Neuronal stem cell (in vitro differentiated cells): ENCODE data around the gene WDR46.

Experiments
- DNase-seq: peaks from one replicate; pipeline ENCODE4 v3.0.0-alpha.2; 2013; ENCODE audit warnings: low spot score
- H2AFZ ChIP-seq: one replicate; pipeline ENCODE4 v1.6.1; 2013; ENCODE audit warnings: mild to moderate bottlenecking, low read length, inconsistent platforms
- H2AK5ac ChIP-seq: 2 replicates; pipeline ENCODE4 v1.6.1; 2013; ENCODE audit warnings: low read depth, mild to moderate bottlenecking, inconsistent platforms, low read length, moderate library complexity, mixed read lengths
- H2BK120ac ChIP-seq: 2 replicates; pipeline ENCODE4 v1.6.1; 2013; ENCODE audit warnings: low read depth, mild to moderate bottlenecking, inconsistent platforms, low read length, moderate library complexity, mixed read lengths
- H2BK12ac ChIP-seq: one replicate; pipeline ENCODE4 v1.6.1; 2013; ENCODE audit warnings: low read length, inconsistent platforms
- H2BK15ac ChIP-seq: 2 replicates; pipeline ENCODE4 v1.6.1; 2013; ENCODE audit warnings: mild to moderate bottlenecking, low read length, inconsistent platforms, mixed read lengths
- H2BK5ac ChIP-seq: one replicate; pipeline ENCODE4 v1.6.1; 2013; ENCODE audit warnings: inconsistent platforms, mild to moderate bottlenecking, low read length, moderate library complexity
- H3K14ac ChIP-seq: one replicate; pipeline ENCODE4 v1.6.1; 2013; ENCODE audit warnings: low read length, inconsistent platforms
- H3K18ac ChIP-seq: 2 replicates; pipeline ENCODE4 v1.6.1; 2013; ENCODE audit warnings: low read length, inconsistent platforms
- H3K23ac ChIP-seq: 2 replicates; pipeline ENCODE4 v1.6.1; 2013; ENCODE audit warnings: low read depth, mild to moderate bottlenecking, mixed read lengths, low read length, inconsistent platforms; ENCODE audit not compliant: poor library complexity
- H3K27ac ChIP-seq: replicated peaks from 3 replicates; pipeline ENCODE4 v1.5.1; 2013; ENCODE audit warnings: low read length, inconsistent platforms
- H3K27me3 ChIP-seq, 3 experiments: 2 replicates each; pipeline ENCODE4 v1.6.1; 2013; ENCODE audit warnings: low read length in 3 of 3, mild to moderate bottlenecking in 2 of 3, inconsistent platforms in 1 of 3, low read depth in 1 of 3, mixed read lengths in 1 of 3, moderate library complexity in 1 of 3; ENCODE audit not compliant: control insufficient read depth in 3 of 3, insufficient read depth in 3 of 3
- H3K36me3 ChIP-seq, 2 donors: replicated peaks in 1 of 2; 2 replicates each; pipeline ENCODE4 v1.6.1; 2013; ENCODE audit warnings: low read length in 2 of 2; ENCODE audit not compliant: control insufficient read depth in 2 of 2, insufficient read depth in 2 of 2
- H3K4ac ChIP-seq: 2 replicates; pipeline ENCODE4 v1.6.1; 2013; ENCODE audit warnings: inconsistent platforms, mild to moderate bottlenecking, low read length, moderate library complexity
- H3K4me1 ChIP-seq, 2 donors: 1 replicate in 1 of 2; 2 replicates in 1 of 2; pipeline ENCODE4 v1.6.1; 2013; ENCODE audit warnings: low read length in 2 of 2, low read depth in 1 of 2; ENCODE audit not compliant: control insufficient read depth in 2 of 2, insufficient read depth in 1 of 2
- H3K4me2 ChIP-seq: one replicate; pipeline ENCODE4 v1.6.1; 2013; ENCODE audit warnings: mild to moderate bottlenecking, low read length, inconsistent platforms; ENCODE audit not compliant: insufficient read depth, poor library complexity, severe bottlenecking
- H3K4me3 ChIP-seq, 2 donors: 2 replicates each; pipeline ENCODE4 v1.5.1; 2013; ENCODE audit warnings: low read length in 2 of 2, mild to moderate bottlenecking in 2 of 2, inconsistent platforms in 1 of 2, moderate library complexity in 1 of 2
- H3K79me1 ChIP-seq: one replicate; pipeline ENCODE4 v1.6.1; 2013; ENCODE audit warnings: low read depth, mild to moderate bottlenecking, inconsistent platforms, low read length, moderate library complexity
- H3K9ac ChIP-seq: one replicate; pipeline ENCODE4 v1.6.1; 2013; ENCODE audit warnings: mild to moderate bottlenecking, low read depth, low read length, inconsistent platforms; ENCODE audit not compliant: poor library complexity
- H3K9me3 ChIP-seq, 2 donors: replicated peaks in 1 of 2; 2 replicates each; pipeline versions ENCODE3 to v1.6.1; 2013; ENCODE audit warnings: low read length in 2 of 2, mild to moderate bottlenecking in 2 of 2, inconsistent platforms in 1 of 2, low read depth in 1 of 2, mixed read lengths in 1 of 2, moderate library complexity in 1 of 2; ENCODE audit not compliant: control insufficient read depth in 2 of 2, insufficient read depth in 1 of 2
- H4K8ac ChIP-seq: one replicate; pipeline ENCODE4 v1.6.1; 2013; ENCODE audit warnings: low read depth, mild to moderate bottlenecking, inconsistent platforms, low read length, moderate library complexity
- H4K91ac ChIP-seq: one replicate; pipeline ENCODE4 v1.6.1; 2013; ENCODE audit warnings: low read length, low read depth, mild to moderate bottlenecking, inconsistent platforms; ENCODE audit not compliant: poor library complexity
- WGBS, 2 donors: extraction: QIAGEN DNeasy Blood & Tissue Kit; methylation state at CpG; one replicate each; pipeline ENCODE4 v1.1.7; 2013; ENCODE audit warnings: missing lambda C conversion rate in 2 of 2, mixed read lengths in 1 of 2; ENCODE audit not compliant: insufficient read length in 2 of 2, insufficient replicate concordance in 1 of 2; ENCODE audit errors: extremely low coverage in 2 of 2; 5-methylcytosine and 5-hydroxymethylcytosine counted together

Gene WDR46

GRCh38 chr6:33330736-33331135, 41.7 kb upstream of the WDR46 start:
- no peak overlapping the region for H2BK5ac ChIP-seq
- H3K27ac ChIP-seq = no peak overlapping the region
- H3K4me3 ChIP-seq = no peak overlapping the region
- H3K36me3 ChIP-seq = no peaks in the 10 kb centered on the region
- no peak overlapping the region for H2BK120ac ChIP-seq
- H3K27me3 ChIP-seq = peaks cover 0 to 3% (median 0%) of the 10 kb centered on the region in 3 experiments
- H2AFZ ChIP-seq = no peak overlapping the region
- no peak overlapping the region for H2BK12ac ChIP-seq
- no peaks in the 10 kb centered on the region for H3K4me1 ChIP-seq
- H2AK5ac ChIP-seq = no peak overlapping the region
- H3K23ac ChIP-seq = no peak overlapping the region
- no peak overlapping the region for H3K9ac ChIP-seq
- H3K9me3 ChIP-seq = no peaks in the 10 kb centered on the region
- no peaks in the 10 kb centered on the region for H3K79me1 ChIP-seq
- no CpG with 5 or more reads among the region's 10 CpGs for WGBS, 2 donors
- H3K18ac ChIP-seq = no peak overlapping the region
- no peak overlapping the region for H2BK15ac ChIP-seq
- H3K14ac ChIP-seq = no peak overlapping the region
- DNase-seq = no peak
- no peak overlapping the region for H4K91ac ChIP-seq
- H3K4me2 ChIP-seq = no peak overlapping the region
- H4K8ac ChIP-seq = no peak overlapping the region
- H3K4ac ChIP-seq = no peak overlapping the region

GRCh38 chr6:33329058-33329457, 40.0 kb upstream of the WDR46 start:
- Histone ChIP-seq H2AK5ac (no peak overlapping the region), H2BK15ac (no peak overlapping the region), H3K27me3 (peaks cover 0 to 3% (median 0%) of the 10 kb centered on the region in 3 experiments), H3K79me1 (no peaks in the 10 kb centered on the region), H4K91ac (no peak overlapping the region), H3K9me3 (no peaks in the 10 kb centered on the region), H3K4me1 (peaks cover under 1% of the 10 kb centered on the region in 2 donors), H3K36me3 (no peaks in the 10 kb centered on the region), H2BK5ac (no peak overlapping the region), H2AFZ (no peak overlapping the region), H3K27ac (no peak overlapping the region), H4K8ac (no peak overlapping the region), H2BK120ac (no peak overlapping the region), H2BK12ac (no peak overlapping the region), H3K14ac (no peak overlapping the region), H3K4me3 (peak overlapping the region in 1 of 2 donors; percentile 5), H3K4me2 (no peak overlapping the region), H3K18ac (no peak overlapping the region), H3K23ac (no peak overlapping the region), H3K9ac (peak overlapping the region; percentile 53), H3K4ac (no peak overlapping the region)
- DNase-seq = no peak
- no CpG with 5 or more reads among the region's 5 CpGs for WGBS, 2 donors

- H3K27me3 ChIP-seq = no peaks in the 10 kb centered on the region
- H3K4me3 ChIP-seq = peak overlapping the region in 1 of 2 donors; percentile 81
- no peak overlapping the region for H3K9ac ChIP-seq
- H2BK5ac ChIP-seq = no peak overlapping the region
- no peaks in the 10 kb centered on the region for H3K9me3 ChIP-seq
- peaks cover 8% of the 10 kb centered on the region for H3K79me1 ChIP-seq
- no peak overlapping the region for H3K14ac ChIP-seq
- WGBS, 2 donors = no CpG with 5 or more reads among the region's 7 CpGs
- H2AFZ ChIP-seq = peak overlapping the region; percentile 94
- DNase-seq = no peak
- H4K91ac ChIP-seq = no peak overlapping the region
- no peak overlapping the region for H3K27ac ChIP-seq
- no peak overlapping the region for H2BK120ac ChIP-seq
- H2BK12ac ChIP-seq = no peak overlapping the region
- no peak overlapping the region for H3K23ac ChIP-seq
- no peak overlapping the region for H3K18ac ChIP-seq
- no peak overlapping the region for H3K4me2 ChIP-seq
- H4K8ac ChIP-seq = no peak overlapping the region
- H3K36me3 ChIP-seq = peaks cover 20 to 27% of the 10 kb centered on the region in 2 donors
- H3K4me1 ChIP-seq = peaks cover 17 to 19% of the 10 kb centered on the region in 2 donors
- no peak overlapping the region for H2BK15ac ChIP-seq
- no peak overlapping the region for H3K4ac ChIP-seq
- no peak overlapping the region for H2AK5ac ChIP-seq
Measured at GRCh38 chr6:33324125-33324524, 35.1 kb upstream of the WDR46 start.

DNA sequence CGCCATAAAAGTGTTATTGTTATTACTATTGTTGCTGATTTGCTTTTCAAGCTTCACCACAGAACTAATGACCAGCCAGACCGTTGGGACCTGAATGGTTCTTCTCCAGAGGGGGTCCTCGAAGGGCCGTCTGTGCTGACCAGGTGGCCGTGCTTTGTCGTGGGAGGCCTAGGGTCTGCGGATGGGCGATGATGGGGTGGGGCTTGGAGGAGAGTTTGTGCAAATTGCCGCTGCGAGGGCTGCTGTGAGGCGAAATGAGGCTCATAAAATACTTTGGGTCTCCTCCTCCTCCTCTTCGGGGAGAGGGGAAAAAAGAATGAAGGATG, 34.5 kb upstream of the WDR46 start:
- Histone ChIP-seq H4K91ac (no peak overlapping the region), H2BK12ac (no peak overlapping the region), H3K9me3 (no peaks in the 10 kb centered on the region), H3K14ac (no peak overlapping the region), H3K36me3 (peaks cover 25 to 33% of the 10 kb centered on the region in 2 donors), H2AFZ (peak overlapping the region; percentile 94), H3K27ac (no peak overlapping the region), H3K79me1 (peaks cover 8% of the 10 kb centered on the region), H2BK5ac (no peak overlapping the region), H3K27me3 (no peaks in the 10 kb centered on the region), H2BK120ac (no peak overlapping the region), H3K23ac (peak overlapping the region; percentile 12), H3K4me1 (peaks cover 19 to 21% of the 10 kb centered on the region in 2 donors), H4K8ac (no peak overlapping the region), H2AK5ac (no peak overlapping the region), H3K9ac (no peak overlapping the region), H3K4me3 (peak overlapping the region; percentile 81 to 88), H2BK15ac (no peak overlapping the region), H3K18ac (no peak overlapping the region), H3K4ac (no peak overlapping the region), H3K4me2 (peak overlapping the region; percentile 85)
- no CpG with 5 or more reads among the region's 12 CpGs for WGBS, 2 donors
- no peak for DNase-seq
